Lower lobe of right lung (tissue), 2 donors: Measurements from ENCODE around the gene GJA10. TPM values are rescaled to one million over a fixed set of nuclear protein-coding genes. Genes with fewer than 3 reads are reported as not detected.

Experiments
- ATAC-seq, 2 donors: fragments of 200-7000 bp; cut with Tn5 transposase; one replicate each; pipeline ENCODE4 v1.9.1; 2020 to 2022; ENCODE audit warnings: mild to moderate bottlenecking in 2 of 2, moderate library complexity in 2 of 2
- DNase-seq: peaks from one replicate; pipeline ENCODE4 v3.0.0-alpha.2; 2020
- H3K27ac ChIP-seq: fragments of 200-600 bp; one replicate; pipeline ENCODE4 v1.8.0; 2022
- H3K27me3 ChIP-seq: fragments of 200-600 bp; one replicate; pipeline ENCODE4 v1.8.0; 2022; ENCODE audit warnings: low read depth
- H3K36me3 ChIP-seq: fragments of 200-600 bp; one replicate; pipeline ENCODE4 v1.8.0; 2022; ENCODE audit warnings: mild to moderate bottlenecking
- H3K4me1 ChIP-seq: fragments of 200-600 bp; one replicate; pipeline ENCODE4 v1.8.0; 2022
- H3K4me3 ChIP-seq: fragments of 200-600 bp; one replicate; pipeline ENCODE4 v1.8.0; 2022; ENCODE audit warnings: mild to moderate bottlenecking
- H3K9me3 ChIP-seq: fragments of 200-600 bp; one replicate; pipeline ENCODE4 v1.8.0; 2022
- intact Hi-C: fragments of 100-400 bp; cut with DNase I; formaldehyde crosslinking; loops from one replicate; pipeline ENCODE4 v1.11.0; 2022
- total RNA-seq: library from RNA; stranded (reverse); fragmentation: NEBNext Ultra II Directional; extraction: Animal tissue kit (Norgen Biotek cat#: 25700); gene quantifications from one replicate; pipeline ENCODE4 v1.2.1, GENCODE V29; 2021
- TF ChIP-seq, protein P1 (sequence below): fragments of 200-600 bp; IDR thresholded peaks from one replicate; pipeline ENCODE4 v1.8.0; 2022; ENCODE audit warnings: antibody characterized with exemption, mild to moderate bottlenecking
- donor health status: DM: no; HTN: yes; CAD: no; lungs with severe emphysema.

The GJA10 gene
- total RNA-seq, 1 donor from 2014 or later = not detected

DNA sequence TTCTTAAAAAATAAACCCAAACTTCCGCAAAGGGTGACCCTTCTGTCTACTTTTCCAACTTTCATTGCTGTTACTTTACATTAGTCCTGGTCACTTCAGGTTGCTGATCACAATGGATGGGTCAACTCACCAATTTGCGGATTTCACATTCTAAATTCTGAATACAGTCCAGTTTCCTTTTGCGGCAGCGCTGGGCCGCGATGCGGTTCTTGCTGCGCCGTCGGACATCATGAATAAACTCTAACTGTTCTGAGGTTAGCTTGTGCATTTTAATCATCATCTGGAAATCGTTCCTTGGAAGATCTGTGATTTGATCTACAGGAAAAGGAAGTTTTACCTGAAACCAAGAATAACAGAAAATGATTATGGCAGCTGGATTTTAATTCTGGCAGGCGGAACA lies 43.7 kb downstream of the GJA10 start:
- intact Hi-C loops = no loop called here
- H3K36me3 ChIP-seq = no peaks in the 10 kb centered on the region
- TF ChIP-seq, protein P1, sequence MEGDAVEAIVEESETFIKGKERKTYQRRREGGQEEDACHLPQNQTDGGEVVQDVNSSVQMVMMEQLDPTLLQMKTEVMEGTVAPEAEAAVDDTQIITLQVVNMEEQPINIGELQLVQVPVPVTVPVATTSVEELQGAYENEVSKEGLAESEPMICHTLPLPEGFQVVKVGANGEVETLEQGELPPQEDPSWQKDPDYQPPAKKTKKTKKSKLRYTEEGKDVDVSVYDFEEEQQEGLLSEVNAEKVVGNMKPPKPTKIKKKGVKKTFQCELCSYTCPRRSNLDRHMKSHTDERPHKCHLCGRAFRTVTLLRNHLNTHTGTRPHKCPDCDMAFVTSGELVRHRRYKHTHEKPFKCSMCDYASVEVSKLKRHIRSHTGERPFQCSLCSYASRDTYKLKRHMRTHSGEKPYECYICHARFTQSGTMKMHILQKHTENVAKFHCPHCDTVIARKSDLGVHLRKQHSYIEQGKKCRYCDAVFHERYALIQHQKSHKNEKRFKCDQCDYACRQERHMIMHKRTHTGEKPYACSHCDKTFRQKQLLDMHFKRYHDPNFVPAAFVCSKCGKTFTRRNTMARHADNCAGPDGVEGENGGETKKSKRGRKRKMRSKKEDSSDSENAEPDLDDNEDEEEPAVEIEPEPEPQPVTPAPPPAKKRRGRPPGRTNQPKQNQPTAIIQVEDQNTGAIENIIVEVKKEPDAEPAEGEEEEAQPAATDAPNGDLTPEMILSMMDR = no peak

DNA sequence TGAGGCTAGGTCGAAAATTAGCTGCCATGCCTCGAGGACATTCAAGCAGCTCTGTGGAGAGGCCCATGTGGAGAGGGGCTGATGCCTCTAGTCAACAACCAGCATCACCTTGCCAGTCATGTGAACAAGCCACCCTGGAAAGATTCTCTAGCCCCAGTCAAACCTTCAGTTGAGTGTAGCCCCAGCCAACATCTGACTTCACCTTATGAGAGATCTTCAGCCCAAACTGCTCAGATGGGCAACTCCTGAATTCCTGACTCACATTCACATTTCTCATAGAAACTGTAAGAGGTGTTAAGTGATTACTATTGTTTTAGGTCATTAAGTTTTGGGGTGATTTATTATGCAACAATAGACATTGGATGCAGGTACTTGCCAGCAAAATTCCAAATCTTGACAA lies 44.9 kb downstream of the GJA10 start:
- H3K36me3 ChIP-seq = no peaks in the 10 kb centered on the region
- intact Hi-C loops = no loop called here
- H3K4me1 ChIP-seq = peaks cover 13% of the 10 kb centered on the region
- H3K27ac ChIP-seq = no peak overlapping the region
- H3K27me3 ChIP-seq = no peaks in the 10 kb centered on the region
- no peaks in the 10 kb centered on the region for H3K9me3 ChIP-seq
- H3K4me3 ChIP-seq = no peak overlapping the region
- ATAC-seq = no peak
- DNase-seq = no peak
- TF ChIP-seq, protein P1 = no peak

More for the DNA sequence above, 43.7 kb downstream of the GJA10 start:
- Histone ChIP-seq H3K4me3 (no peak overlapping the region), H3K27ac (no peak overlapping the region), H3K9me3 (no peaks in the 10 kb centered on the region), H3K4me1 (peaks cover 13% of the 10 kb centered on the region), H3K27me3 (no peaks in the 10 kb centered on the region)
- no peak for DNase-seq
- ATAC-seq = no peak

- Histone ChIP-seq H3K36me3 (no peaks in the 10 kb centered on the region), H3K4me1 (peaks cover 13% of the 10 kb centered on the region), H3K4me3 (no peak overlapping the region), H3K27ac (no peak overlapping the region), H3K27me3 (no peaks in the 10 kb centered on the region), H3K9me3 (no peaks in the 10 kb centered on the region)
- TF ChIP-seq, protein P1 = peak; percentile 76
- DNase-seq = peak; percentile 61
- ATAC-seq = peak; percentile 88 to 94
- intact Hi-C loops = loop anchor here (10.0 kb wide), 2 partner anchors 454 to 534 kb away; no protein-coding TSS in a partner anchor
These were observed 46.2 kb downstream of the GJA10 start for GRCh38 chr6:89940225-89941027.

DNA sequence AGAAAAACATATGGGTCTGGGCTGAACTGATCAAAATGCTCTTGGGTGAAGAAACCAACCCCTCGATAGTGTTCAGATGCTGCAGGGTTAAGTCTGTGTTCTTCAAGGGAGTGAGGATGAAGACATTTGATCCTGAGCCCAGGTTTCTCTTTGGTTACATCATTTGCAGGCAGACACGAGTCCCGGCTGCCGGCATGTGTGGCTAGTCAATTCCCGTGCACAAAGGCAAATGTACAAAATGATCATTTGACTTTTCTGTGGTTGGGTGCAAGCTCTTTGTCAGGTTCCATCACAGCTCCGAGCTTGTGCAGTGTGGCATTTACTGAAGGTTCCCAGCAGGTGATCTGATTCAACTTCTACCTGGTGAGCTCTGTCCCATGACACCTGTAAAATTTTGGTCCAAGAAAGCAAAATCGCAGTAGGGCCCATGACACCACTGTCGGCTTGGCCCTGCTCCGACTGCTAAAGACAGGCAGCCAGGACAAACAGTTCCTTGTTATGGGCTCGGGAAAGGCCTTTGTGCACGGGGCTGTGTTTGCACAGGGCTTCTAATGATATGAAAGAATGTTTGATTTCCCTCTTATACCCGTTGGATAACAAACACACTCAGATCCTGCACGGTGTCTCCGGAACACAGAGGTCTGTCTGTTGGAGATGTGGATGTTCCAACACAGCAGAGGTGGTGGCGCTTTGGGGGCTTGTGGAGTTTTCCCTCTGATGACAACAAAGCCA lies 46.9 kb downstream of the GJA10 start:
- H3K36me3 ChIP-seq = no peaks in the 10 kb centered on the region
- no peaks in the 10 kb centered on the region for H3K9me3 ChIP-seq
- intact Hi-C loops = loop anchor here (10.0 kb wide), 2 partner anchors 454 to 534 kb away; no protein-coding TSS in a partner anchor
- H3K27ac ChIP-seq = peak overlapping the region; percentile 12
- peaks cover 13% of the 10 kb centered on the region for H3K4me1 ChIP-seq
- DNase-seq = peak; percentile 64
- TF ChIP-seq, protein P1 = no peak
- ATAC-seq = peak; percentile 74 to 91
- H3K4me3 ChIP-seq = no peak overlapping the region
- H3K27me3 ChIP-seq = no peaks in the 10 kb centered on the region

GRCh38 chr6:89941763-89942497 lies 47.7 kb downstream of the GJA10 start:
- no peaks in the 10 kb centered on the region for H3K9me3 ChIP-seq
- intact Hi-C loops = loop anchor here (10.0 kb wide), 2 partner anchors 453 to 533 kb away; no protein-coding TSS in a partner anchor
- peaks cover 13% of the 10 kb centered on the region for H3K4me1 ChIP-seq
- H3K4me3 ChIP-seq = no peak overlapping the region
- ATAC-seq (peak; percentile 36 to 40), DNase-seq (no peak)
- H3K27me3 ChIP-seq = no peaks in the 10 kb centered on the region
- H3K27ac ChIP-seq = peak overlapping the region; percentile 12
- no peaks in the 10 kb centered on the region for H3K36me3 ChIP-seq
- TF ChIP-seq, protein P1 = no peak
